Thyroid gland (tissue), 4 donors: Measurements from ENCODE around the gene JPH2. TPM values are rescaled to one million over a fixed set of nuclear protein-coding genes. Genes with fewer than 3 reads are reported as not detected.

Experiments
- DNase-seq, 2 donors: peaks; one replicate each; pipeline ENCODE4 v3.0.0-alpha.2; 2019
- H3K27ac ChIP-seq, 3 donors: fragments of 200-600 bp; sonication (generic); 1 replicate in 2 of 3; 2 replicates in 1 of 3; pipeline ENCODE4 v1.5.1; 2016 to 2019; ENCODE audit warnings: mild to moderate bottlenecking in 1 of 3, moderate library complexity in 1 of 3
- H3K27me3 ChIP-seq: fragments of 200-600 bp; sonication (generic); one replicate; pipeline ENCODE4 v1.5.1; 2019
- H3K36me3 ChIP-seq, 2 donors: fragments of 200-600 bp; sonication (generic); one replicate each; pipeline ENCODE4 v1.5.1; 2016 to 2019
- H3K4me1 ChIP-seq, 2 donors: fragments of 200-600 bp; sonication (generic); one replicate each; pipeline ENCODE4 v1.5.1; 2017 to 2019
- H3K4me3 ChIP-seq, 3 donors: fragments of 200-600 bp; sonication (generic); replicated peaks in 1 of 3; 1 replicate in 2 of 3; 2 replicates in 1 of 3; pipeline ENCODE4 v1.5.1; 2016; ENCODE audit warnings: mild to moderate bottlenecking in 1 of 3
- H3K9me3 ChIP-seq: fragments of 200-600 bp; sonication (generic); one replicate; pipeline ENCODE4 v1.5.1; 2017
- POLR2A ChIP-seq, 2 donors: fragments of 450-650 bp; IDR thresholded peaks; one replicate each; pipeline ENCODE4 v1.6.1; 2017; ENCODE audit warnings: antibody characterized with exemption in 2 of 2, mild to moderate bottlenecking in 2 of 2, moderate library complexity in 1 of 2
- WGBS, 2 donors: methylation state at CpG; one replicate each; pipeline ENCODE4 v1.1.5; 2017; 5-methylcytosine and 5-hydroxymethylcytosine counted together
- intact Hi-C: fragments of 100-400 bp; cut with DNase I; formaldehyde crosslinking; loops from one replicate; pipeline ENCODE4 v1.15.1; 2023
- total RNA-seq, 4 donors: library from RNA; depleted of rRNA; stranded (reverse); fragments of >200 nt; gene quantifications; one replicate each; pipeline ENCODE4 v1.2.3, GENCODE V29; 2016
- TF ChIP-seq, protein P1 (sequence below), 6 experiments: fragments of 200-600 bp in 3 of 6; fragments of 450-650 bp in 3 of 6; sonication (generic) in 3 of 6; IDR thresholded peaks; one replicate each; pipeline ENCODE4 v1.5.1; 2016 to 2019; ENCODE audit warnings: antibody characterized with exemption in 6 of 6, mild to moderate bottlenecking in 2 of 6, inconsistent platforms in 1 of 6, moderate library complexity in 1 of 6

Gene JPH2
- total RNA-seq, 4 donors from 2014 or later: 0.67 to 2.3 (median 1.8) TPM

- H3K9me3 ChIP-seq: no peaks in the 10 kb centered on the region
- H3K36me3 ChIP-seq: no peaks in the 10 kb centered on the region
- H3K4me1 ChIP-seq: no peaks in the 10 kb centered on the region
- intact Hi-C loops: loop anchor here (5.0 to 10.0 kb wide), 2 partner anchors 550 to 638 kb away; no protein-coding TSS in a partner anchor
- H3K4me3 ChIP-seq: no peak overlapping the region
- no peaks in the 10 kb centered on the region for H3K27me3 ChIP-seq
- 92 to 97% methylated on average over 7 of the region's 7 CpGs for WGBS, 2 donors
- H3K27ac ChIP-seq: no peak overlapping the region
- no peak for DNase-seq
- TF ChIP-seq POLR2A (IDR thresholded peaks at IDR 0.05): no peak
- TF ChIP-seq, protein P1, sequence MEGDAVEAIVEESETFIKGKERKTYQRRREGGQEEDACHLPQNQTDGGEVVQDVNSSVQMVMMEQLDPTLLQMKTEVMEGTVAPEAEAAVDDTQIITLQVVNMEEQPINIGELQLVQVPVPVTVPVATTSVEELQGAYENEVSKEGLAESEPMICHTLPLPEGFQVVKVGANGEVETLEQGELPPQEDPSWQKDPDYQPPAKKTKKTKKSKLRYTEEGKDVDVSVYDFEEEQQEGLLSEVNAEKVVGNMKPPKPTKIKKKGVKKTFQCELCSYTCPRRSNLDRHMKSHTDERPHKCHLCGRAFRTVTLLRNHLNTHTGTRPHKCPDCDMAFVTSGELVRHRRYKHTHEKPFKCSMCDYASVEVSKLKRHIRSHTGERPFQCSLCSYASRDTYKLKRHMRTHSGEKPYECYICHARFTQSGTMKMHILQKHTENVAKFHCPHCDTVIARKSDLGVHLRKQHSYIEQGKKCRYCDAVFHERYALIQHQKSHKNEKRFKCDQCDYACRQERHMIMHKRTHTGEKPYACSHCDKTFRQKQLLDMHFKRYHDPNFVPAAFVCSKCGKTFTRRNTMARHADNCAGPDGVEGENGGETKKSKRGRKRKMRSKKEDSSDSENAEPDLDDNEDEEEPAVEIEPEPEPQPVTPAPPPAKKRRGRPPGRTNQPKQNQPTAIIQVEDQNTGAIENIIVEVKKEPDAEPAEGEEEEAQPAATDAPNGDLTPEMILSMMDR (IDR thresholded peaks at IDR 0.05): no peak
Observed at GRCh38 chr20:44084891-44085290, 102.1 kb downstream of the JPH2 start.

- no peak for TF ChIP-seq POLR2A (IDR thresholded peaks at IDR 0.05)
- no peaks in the 10 kb centered on the region for H3K27me3 ChIP-seq
- H3K27ac ChIP-seq: no peak overlapping the region
- DNase-seq: no peak
- H3K9me3 ChIP-seq: no peaks in the 10 kb centered on the region
- no peaks in the 10 kb centered on the region for H3K4me1 ChIP-seq
- intact Hi-C loops: loop anchor here (5.0 to 10.0 kb wide), 2 partner anchors 550 to 637 kb away; no protein-coding TSS in a partner anchor
- 86 to 90% methylated on average over 2 of the region's 2 CpGs for WGBS, 2 donors
- H3K4me3 ChIP-seq: no peak overlapping the region
- no peaks in the 10 kb centered on the region for H3K36me3 ChIP-seq
Observed at GRCh38 chr20:44084439-44084838, 102.5 kb downstream of the JPH2 start.

DNA sequence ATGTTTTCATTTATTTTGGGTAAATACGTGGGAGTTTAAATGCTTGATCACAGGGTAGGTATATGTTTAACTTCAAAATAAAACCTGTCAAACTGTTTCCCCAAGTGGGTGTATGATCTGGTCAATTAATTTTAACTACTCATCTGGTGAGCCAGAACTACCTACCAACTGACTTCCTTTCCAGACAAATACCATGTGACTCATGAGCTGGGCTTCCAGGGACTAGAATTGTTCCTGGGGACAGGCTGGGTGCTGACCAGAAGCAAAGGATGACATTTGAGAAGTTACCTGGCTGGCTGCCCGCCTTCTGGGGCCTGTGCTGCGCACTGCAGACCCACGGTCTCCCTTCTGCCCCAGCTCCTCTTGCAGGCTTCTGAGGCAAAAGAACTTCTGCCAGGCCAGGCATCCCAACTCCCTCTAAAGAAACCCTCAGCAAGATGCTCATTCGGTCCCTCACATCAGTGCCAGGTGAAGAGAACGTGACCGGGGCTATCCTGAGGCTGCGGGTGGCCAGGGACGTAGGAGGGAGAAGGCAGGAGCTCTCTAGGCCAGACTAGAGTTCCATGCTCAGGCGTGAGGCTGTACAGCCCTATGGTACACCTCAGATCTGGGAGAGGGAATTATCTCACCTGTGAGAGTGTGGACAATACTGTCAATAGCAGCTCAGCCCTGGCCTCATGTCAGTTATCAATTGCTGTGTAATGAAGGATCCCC is 103.6 kb downstream of the JPH2 start:
- 67 to 69% methylated on average over 10 of the region's 10 CpGs for WGBS, 2 donors
- intact Hi-C loops: loop anchor here (5.0 to 10.0 kb wide), 2 partner anchors 549 to 636 kb away; no protein-coding TSS in a partner anchor
- no peaks in the 10 kb centered on the region for H3K36me3 ChIP-seq
- no peaks in the 10 kb centered on the region for H3K9me3 ChIP-seq
- no peak overlapping the region for H3K27ac ChIP-seq
- H3K4me1 ChIP-seq: no peaks in the 10 kb centered on the region
- H3K27me3 ChIP-seq: no peaks in the 10 kb centered on the region
- TF ChIP-seq, protein P1 (IDR thresholded peaks at IDR 0.05): no peak
- no peak for TF ChIP-seq POLR2A (IDR thresholded peaks at IDR 0.05)
- H3K4me3 ChIP-seq: no peak overlapping the region
- no peak for DNase-seq

DNA sequence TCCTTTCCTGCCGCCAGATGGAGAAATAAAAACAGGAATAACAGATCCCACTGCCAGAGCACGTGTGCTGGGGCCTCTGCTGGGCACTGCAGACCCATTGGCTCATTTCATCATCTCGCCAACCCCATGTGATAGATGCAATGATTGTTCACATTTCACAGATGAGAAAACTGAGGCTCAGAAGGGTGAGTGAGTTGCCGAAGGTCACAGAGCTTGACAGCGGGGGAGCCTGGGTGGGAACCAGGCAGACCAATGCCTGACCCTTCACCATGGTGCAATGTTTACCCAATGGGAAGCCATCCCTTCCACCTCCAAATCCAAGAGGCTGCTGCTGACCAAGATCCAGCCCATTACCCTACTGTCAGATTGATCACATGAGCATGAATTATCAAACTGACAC is 105.1 kb downstream of the JPH2 start:
- Histone ChIP-seq H3K4me1 (no peaks in the 10 kb centered on the region), H3K27me3 (no peaks in the 10 kb centered on the region), H3K4me3 (no peak overlapping the region), H3K27ac (no peak overlapping the region), H3K9me3 (no peaks in the 10 kb centered on the region), H3K36me3 (no peaks in the 10 kb centered on the region)
- TF ChIP-seq, protein P1 (IDR thresholded peaks at IDR 0.05): no peak
- TF ChIP-seq POLR2A (IDR thresholded peaks at IDR 0.05): no peak
- DNase-seq: no peak
- intact Hi-C loops: loop anchor here (2.0 to 10.0 kb wide), 3 partner anchors 331 to 635 kb away; no protein-coding TSS in a partner anchor
- WGBS, 2 donors: 74 to 76% methylated on average over 5 of the region's 5 CpGs

DNA sequence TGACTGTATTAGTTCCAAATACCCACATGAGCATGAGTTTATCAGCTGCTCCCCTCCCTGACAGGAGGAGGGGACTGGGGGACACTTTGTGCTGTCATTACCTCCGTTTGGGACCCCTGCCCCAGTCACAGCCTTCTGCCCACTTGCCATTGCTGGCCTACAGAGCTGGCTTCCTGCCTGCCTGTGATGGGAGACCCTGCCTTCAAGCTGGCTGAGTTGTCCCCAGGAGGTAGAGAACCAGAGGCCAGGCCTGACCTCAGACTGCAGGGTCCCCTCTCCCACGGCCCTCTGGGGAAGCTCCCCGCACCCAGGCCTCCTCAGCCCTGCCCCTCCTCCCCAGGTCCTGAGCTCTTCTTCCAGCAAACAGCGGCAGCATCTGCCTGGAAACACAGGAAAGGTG is 105.5 kb downstream of the JPH2 start:
- intact Hi-C loops: loop anchor here (2.0 to 10.0 kb wide), 3 partner anchors 331 to 634 kb away; no protein-coding TSS in a partner anchor

More for the DNA sequence above, 105.5 kb downstream of the JPH2 start:
- H3K9me3 ChIP-seq: no peaks in the 10 kb centered on the region
- no peak overlapping the region for H3K27ac ChIP-seq
- no peak for DNase-seq
- no peak overlapping the region for H3K4me3 ChIP-seq
- WGBS, 2 donors: 56 to 68% methylated on average over 3 to 4 of the region's 4 CpGs
- TF ChIP-seq, protein P1 (IDR thresholded peaks at IDR 0.05): no peak
- no peak for TF ChIP-seq POLR2A (IDR thresholded peaks at IDR 0.05)
- H3K4me1 ChIP-seq: no peaks in the 10 kb centered on the region
- no peaks in the 10 kb centered on the region for H3K27me3 ChIP-seq
- no peaks in the 10 kb centered on the region for H3K36me3 ChIP-seq
